Measurements from ENCODE around the gene DIPK1A. TPM values are rescaled to one million over a fixed set of nuclear protein-coding genes. Genes with fewer than 3 reads are reported as not detected.
A peak's percentile ranks its signal among the peaks of the same experiment; 100 is the strongest.

The DIPK1A gene
- total RNA-seq, 1 experiment from 2014 or later, result 1.0 TPM

DNA sequence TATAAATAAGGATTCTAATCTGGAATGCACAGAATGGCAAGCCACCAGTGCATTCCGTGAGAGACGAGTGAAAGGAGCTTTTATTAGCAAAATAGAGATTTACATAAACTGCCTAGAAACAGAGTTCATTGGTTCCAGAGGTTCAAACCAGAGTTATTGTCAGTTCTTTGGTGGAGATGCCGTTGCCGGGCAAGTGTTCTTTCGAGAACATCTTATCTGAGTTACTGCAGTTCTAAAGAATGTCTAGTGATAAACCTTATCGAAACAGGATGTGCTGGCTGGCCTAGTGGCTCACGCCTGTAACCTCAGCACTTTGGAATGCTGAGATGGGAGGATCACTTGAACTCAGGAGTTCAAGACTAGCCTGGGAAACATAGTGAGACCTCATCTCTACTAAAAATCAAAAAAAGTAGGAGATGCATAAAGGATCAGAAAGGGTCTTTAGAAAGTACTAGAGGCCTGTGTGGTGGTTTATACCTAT is 156.5 kb downstream of the DIPK1A start:
- BruUV-seq (replicated peaks), result no TSS peak

DNA sequence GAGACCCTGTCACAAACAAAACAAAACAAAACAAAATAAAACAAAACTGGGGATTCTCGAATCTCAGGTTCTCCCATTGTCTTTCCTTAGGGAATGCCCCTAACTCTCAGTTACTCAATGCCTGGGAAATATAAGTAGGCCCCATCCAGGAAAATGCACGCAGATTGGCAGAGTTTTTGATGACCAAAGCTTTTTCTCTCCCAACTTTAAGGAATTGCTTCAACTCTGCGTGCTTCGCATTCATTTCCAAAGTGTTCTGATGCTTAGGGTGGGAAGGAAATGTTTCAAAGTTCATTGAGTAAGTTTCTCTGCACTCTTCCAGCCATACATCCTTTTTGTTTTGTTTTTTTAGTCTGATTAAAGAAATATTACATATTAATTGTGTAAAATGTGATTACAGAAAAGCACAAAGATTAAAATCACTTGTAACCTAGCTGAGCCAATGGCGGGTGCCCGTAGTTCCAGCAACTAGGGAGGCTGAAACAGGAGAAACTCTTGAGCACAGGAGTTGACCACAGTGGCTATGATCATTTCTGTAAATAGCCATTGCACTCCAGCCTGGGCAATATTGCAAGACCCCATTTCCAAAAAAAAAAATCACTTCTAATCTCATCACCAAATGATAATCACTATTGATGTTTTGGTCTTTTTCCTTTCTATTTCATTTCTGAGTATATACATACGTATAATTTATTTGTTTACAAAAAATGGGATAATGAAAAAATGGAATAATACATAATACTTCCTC is 157.9 kb downstream of the DIPK1A start:
- DNase-seq, result no peak
- H3K9me3 ChIP-seq (ENCODE audit: low read length), result no peaks in the 10 kb centered on the region
- ChIA-PET CTCF (no interaction called here), POLR2A (ENCODE audit: unreplicated experiment) (no interaction called here)
- intact Hi-C loops (cut with micrococcal nuclease), result no loop called here
- H3K4me3 ChIP-seq (ENCODE audit: low read length), result no peak overlapping the region
- no peaks in the 10 kb centered on the region for H3K9me2 ChIP-seq (replicated peaks; ENCODE audit: low read length)
- peaks cover 6% of the 10 kb centered on the region for H3K4me1 ChIP-seq (ENCODE audit: insufficient read depth, low read length)
- no peak overlapping the region for H2AFZ ChIP-seq (ENCODE audit: low read length)
- no peaks in the 10 kb centered on the region for H3K79me2 ChIP-seq (ENCODE audit: low read length)
- no peak overlapping the region for H3K27ac ChIP-seq (ENCODE audit: low read length)
- ATAC-seq, result no peak
- TF ChIP-seq, protein P1, sequence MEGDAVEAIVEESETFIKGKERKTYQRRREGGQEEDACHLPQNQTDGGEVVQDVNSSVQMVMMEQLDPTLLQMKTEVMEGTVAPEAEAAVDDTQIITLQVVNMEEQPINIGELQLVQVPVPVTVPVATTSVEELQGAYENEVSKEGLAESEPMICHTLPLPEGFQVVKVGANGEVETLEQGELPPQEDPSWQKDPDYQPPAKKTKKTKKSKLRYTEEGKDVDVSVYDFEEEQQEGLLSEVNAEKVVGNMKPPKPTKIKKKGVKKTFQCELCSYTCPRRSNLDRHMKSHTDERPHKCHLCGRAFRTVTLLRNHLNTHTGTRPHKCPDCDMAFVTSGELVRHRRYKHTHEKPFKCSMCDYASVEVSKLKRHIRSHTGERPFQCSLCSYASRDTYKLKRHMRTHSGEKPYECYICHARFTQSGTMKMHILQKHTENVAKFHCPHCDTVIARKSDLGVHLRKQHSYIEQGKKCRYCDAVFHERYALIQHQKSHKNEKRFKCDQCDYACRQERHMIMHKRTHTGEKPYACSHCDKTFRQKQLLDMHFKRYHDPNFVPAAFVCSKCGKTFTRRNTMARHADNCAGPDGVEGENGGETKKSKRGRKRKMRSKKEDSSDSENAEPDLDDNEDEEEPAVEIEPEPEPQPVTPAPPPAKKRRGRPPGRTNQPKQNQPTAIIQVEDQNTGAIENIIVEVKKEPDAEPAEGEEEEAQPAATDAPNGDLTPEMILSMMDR (conservative IDR thresholded peaks at IDR 0.05; ENCODE audit: low read depth, low read length), result no peak
- TF ChIP-seq EZH2 (IDR thresholded peaks at IDR 0.05; ENCODE audit: low read length, unreplicated experiment) (no peak), EZH2phosphoT487 (IDR thresholded peaks at IDR 0.05; ENCODE audit: borderline replicate concordance, low read length) (no peak)
- no peak overlapping the region for H3K9ac ChIP-seq (ENCODE audit: low read length)
- H4K20me1 ChIP-seq (ENCODE audit: low read length), result no peaks in the 10 kb centered on the region
- no peaks in the 10 kb centered on the region for H3K36me3 ChIP-seq (ENCODE audit: low read depth, low read length)
- H3F3A ChIP-seq (ENCODE audit: low read length, unreplicated experiment), result no peaks in the 10 kb centered on the region
- H3K27me3 ChIP-seq (ENCODE audit: low read length), result no peaks in the 10 kb centered on the region
- BruUV-seq (replicated peaks), result no TSS peak
- no peak overlapping the region for H3K4me2 ChIP-seq (ENCODE audit: low read length)

More for the DNA sequence above, 156.5 kb downstream of the DIPK1A start:
- TF ChIP-seq EZH2phosphoT487 (IDR thresholded peaks at IDR 0.05; ENCODE audit: borderline replicate concordance, low read length), result no peak
- no peak for TF ChIP-seq EZH2 (IDR thresholded peaks at IDR 0.05; ENCODE audit: low read length, unreplicated experiment)
- TF ChIP-seq, protein P1 (conservative IDR thresholded peaks at IDR 0.05; ENCODE audit: low read depth, low read length), result no peak
- Histone ChIP-seq H4K20me1 (ENCODE audit: low read length) (no peaks in the 10 kb centered on the region), H3K4me3 (ENCODE audit: low read length) (no peak overlapping the region), H3K36me3 (ENCODE audit: low read depth, low read length) (no peaks in the 10 kb centered on the region), H3K79me2 (ENCODE audit: low read length) (no peaks in the 10 kb centered on the region), H2AFZ (ENCODE audit: low read length) (peak overlapping the region; percentile 59), H3K27me3 (ENCODE audit: low read length) (no peaks in the 10 kb centered on the region), H3F3A (ENCODE audit: low read length, unreplicated experiment) (no peaks in the 10 kb centered on the region), H3K4me2 (ENCODE audit: low read length) (no peak overlapping the region), H3K9ac (ENCODE audit: low read length) (no peak overlapping the region), H3K4me1 (ENCODE audit: insufficient read depth, low read length) (peaks cover 14% of the 10 kb centered on the region), H3K9me2 (replicated peaks; ENCODE audit: low read length) (no peaks in the 10 kb centered on the region), H3K9me3 (ENCODE audit: low read length) (no peaks in the 10 kb centered on the region), H3K27ac (ENCODE audit: low read length) (no peak overlapping the region)
- intact Hi-C loops (cut with micrococcal nuclease), result no loop called here
- POLR2A ChIA-PET (ENCODE audit: unreplicated experiment), result interaction anchor here (0.6 kb wide), 1 partner anchor 494 kb away, joined by 4 read pairs; no protein-coding TSS in a partner anchor
- CTCF ChIA-PET, result no interaction called here
- peak; percentile 67 for DNase-seq
- ATAC-seq, result peak; percentile 79

DNA sequence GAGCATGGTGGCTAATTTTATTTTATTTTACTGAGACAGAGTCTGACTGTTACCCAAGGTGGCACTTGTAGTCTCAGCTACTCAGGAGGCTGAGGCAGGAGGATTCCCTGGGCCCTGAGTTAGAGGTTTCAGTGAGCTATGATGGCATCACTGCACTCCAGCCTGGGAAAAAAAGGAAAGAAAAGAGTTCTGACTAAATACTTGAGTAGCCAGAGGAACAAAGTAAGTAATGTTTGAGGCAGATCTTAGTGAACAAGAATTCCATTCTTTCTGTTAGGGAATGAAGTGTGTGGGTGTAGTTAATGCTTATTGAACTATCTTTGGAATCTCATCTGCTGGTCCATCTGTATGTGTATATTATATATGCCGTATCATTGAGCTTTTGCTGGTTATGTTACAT is 163.3 kb downstream of the DIPK1A start:
- POLR2A ChIA-PET (ENCODE audit: unreplicated experiment), result interaction anchor here (0.6 kb wide), 1 partner anchor 123 kb away, joined by 4 read pairs; no protein-coding TSS in a partner anchor

More for the DNA sequence above, 163.3 kb downstream of the DIPK1A start:
- intact Hi-C loops (cut with micrococcal nuclease), result no loop called here
- Histone ChIP-seq H3K9ac (ENCODE audit: low read length) (no peak overlapping the region), H3K79me2 (ENCODE audit: low read length) (no peaks in the 10 kb centered on the region), H3K9me3 (ENCODE audit: low read length) (no peaks in the 10 kb centered on the region), H3K4me3 (ENCODE audit: low read length) (no peak overlapping the region), H3K27me3 (ENCODE audit: low read length) (no peaks in the 10 kb centered on the region), H2AFZ (ENCODE audit: low read length) (no peak overlapping the region), H3K36me3 (ENCODE audit: low read depth, low read length) (no peaks in the 10 kb centered on the region), H4K20me1 (ENCODE audit: low read length) (no peaks in the 10 kb centered on the region), H3K4me2 (ENCODE audit: low read length) (no peak overlapping the region), H3F3A (ENCODE audit: low read length, unreplicated experiment) (no peaks in the 10 kb centered on the region), H3K27ac (ENCODE audit: low read length) (no peak overlapping the region), H3K4me1 (ENCODE audit: insufficient read depth, low read length) (no peaks in the 10 kb centered on the region), H3K9me2 (replicated peaks; ENCODE audit: low read length) (no peaks in the 10 kb centered on the region)
- BruUV-seq (replicated peaks), result no TSS peak
- TF ChIP-seq EZH2 (IDR thresholded peaks at IDR 0.05; ENCODE audit: low read length, unreplicated experiment) (no peak), EZH2phosphoT487 (IDR thresholded peaks at IDR 0.05; ENCODE audit: borderline replicate concordance, low read length) (no peak)
- TF ChIP-seq, protein P1 (conservative IDR thresholded peaks at IDR 0.05; ENCODE audit: low read depth, low read length), result no peak
- CTCF ChIA-PET, result interaction anchor here (0.7 kb wide), 1 partner anchor 14 kb away, joined by 3 read pairs; no protein-coding TSS in a partner anchor
- ATAC-seq (no peak), DNase-seq (no peak)
